Superior temporal gyrus (tissue), 1 donor: Measurements from ENCODE around the gene OR10AD1.

Source experiments
- DNase-seq: peaks from one replicate; pipeline ENCODE4 v3.0.0-alpha.2; 2016; ENCODE audit errors: extremely low spot score

The OR10AD1 gene

DNA sequence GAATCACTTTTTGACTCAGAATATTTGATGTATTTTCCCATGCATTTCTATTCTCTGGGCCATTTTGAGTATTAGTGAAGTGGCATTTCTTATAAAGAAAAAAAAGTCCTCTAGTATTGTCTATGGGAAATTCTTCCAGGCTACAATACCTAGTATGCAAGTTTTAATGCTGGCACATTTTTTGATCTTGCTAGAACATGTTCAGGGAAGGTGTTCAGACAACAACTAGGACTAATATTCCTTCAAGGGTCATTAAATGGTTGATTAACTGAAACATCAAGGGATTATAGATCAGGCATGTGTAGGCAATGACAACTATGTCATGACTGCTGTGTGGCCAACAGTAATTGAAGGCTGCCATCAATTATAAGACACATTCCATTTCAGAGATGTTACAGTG is 12.0 kb downstream of the OR10AD1 start:
- no peak for DNase-seq

DNA sequence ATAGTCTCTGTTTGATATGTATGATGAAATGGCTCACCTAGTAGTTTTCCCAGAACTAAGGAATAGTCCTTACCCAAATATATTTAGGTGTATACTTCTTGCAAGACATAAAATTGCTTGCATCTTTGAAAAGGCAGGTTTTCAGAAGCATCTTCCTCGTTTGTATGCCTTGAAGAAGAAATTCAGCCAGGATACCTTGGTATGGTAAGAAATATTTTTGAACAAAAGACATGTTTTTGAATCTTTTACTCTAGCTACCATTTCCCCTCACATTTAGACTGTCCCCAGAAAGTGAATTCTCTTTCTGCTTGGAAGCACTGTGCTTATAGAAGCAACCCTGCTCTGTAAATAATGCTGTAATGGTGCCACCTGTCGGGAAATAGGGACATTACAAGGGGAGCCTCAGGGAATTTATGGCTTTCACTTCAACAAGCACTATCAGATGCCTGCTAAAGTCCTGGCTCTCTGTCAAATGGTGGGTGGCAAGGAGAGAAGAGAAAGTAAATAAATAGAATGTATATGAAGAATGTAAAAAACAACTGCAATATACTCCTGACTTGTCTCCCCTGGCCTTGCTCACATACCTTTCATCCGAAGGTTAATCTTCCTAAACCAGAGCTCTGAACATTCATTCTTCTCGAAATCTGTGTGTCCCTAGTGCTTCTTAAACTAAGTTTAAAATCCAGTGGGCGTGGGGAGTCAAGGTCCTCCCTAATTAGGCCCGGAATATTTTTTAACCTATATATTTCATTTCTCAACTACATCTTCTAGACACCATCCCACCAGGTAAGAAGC is 13.6 kb downstream of the OR10AD1 start:
- DNase-seq = peak; percentile 94

DNA sequence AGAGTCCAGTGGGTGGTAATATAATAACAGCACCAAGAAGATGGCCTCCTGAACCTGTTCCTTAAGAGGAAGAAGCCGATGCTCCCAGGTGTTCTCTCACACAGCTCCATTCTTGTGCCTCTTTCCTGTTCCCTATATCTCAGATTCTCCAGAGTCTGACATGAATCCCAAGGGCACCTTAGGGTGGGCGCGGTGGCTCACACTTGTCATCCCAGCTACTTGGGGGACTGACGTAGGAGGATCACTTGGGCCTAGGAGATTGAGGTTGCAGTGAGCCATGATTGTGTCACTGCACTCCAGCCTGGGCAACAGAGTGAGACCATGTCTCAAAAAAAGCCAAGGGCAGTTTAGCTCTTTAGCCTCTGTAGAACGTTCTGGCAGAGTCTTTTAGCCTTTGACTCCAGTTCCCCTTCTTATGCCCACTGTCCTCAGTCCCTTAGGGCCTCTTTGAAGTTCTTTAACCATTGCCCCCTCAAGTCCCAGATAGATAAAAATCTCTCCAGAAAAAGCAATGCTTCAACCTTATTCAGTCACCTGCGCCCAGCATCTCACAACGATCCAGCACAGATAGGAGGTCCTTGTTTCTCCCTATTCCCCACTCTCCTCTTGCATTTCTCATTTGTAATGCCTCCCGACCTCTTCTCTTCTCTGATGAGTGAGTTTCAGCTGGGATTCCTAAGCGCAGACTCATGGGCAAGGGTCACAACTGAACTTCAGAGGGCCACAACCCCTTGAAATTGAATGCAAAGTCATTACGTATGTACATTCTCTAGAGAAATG is 15.0 kb downstream of the OR10AD1 start:
- no peak for DNase-seq

DNA sequence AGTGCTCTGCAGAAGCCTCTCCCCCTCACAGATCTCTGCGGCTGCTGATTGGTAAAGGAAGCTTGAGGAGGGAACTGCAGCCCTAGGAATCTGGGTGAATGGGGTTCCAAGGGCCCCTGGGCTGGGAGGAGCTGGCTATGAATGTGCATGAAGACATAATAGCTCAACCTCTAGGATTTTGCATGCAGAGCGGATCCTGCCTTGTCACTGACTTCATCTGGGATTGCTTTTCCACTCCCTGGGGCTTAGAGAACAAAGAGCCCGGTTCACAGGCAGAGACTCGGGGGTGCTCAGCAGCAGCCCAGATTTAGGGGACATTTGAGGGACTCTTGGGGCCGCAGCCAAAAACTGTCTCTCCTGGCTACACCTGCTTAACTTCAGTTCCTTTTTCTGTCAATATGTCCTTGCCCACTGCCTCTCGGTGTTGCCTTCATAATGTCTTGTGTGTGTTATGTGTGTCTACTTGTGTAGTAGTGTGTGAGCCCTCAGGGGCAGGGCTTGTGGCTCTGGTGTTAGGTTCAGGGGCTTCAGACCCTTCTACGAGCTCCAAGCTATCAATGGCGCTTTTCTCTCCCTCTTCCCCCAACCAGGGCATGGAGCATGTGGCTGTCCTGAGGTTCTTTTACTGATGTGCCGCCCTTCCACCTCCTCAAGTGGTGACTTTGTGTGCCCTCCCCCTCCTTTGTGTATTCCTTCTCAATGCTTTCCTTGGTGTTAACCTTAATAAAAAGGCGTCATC is 17.7 kb downstream of the OR10AD1 start:
- DNase-seq = no peak

DNA sequence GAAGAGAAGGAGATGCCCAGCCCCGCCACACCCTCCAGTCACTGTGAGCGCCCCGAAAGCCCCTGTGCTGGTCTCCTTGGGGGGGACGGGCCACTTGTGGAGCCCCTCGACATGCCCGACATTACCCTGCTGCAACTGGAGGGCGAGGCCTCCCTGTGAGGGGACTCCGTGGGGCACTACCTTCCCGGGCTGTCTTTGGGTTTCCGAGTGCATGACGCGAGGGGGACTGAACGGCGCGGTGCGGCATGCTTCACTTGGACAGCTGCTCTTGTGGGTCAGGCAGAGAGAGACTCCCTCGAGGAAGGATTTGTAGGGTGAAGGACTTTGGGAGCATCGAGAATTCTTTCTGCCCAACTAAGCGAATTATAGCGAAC is 18.6 kb downstream of the OR10AD1 start:
- no peak for DNase-seq

DNA sequence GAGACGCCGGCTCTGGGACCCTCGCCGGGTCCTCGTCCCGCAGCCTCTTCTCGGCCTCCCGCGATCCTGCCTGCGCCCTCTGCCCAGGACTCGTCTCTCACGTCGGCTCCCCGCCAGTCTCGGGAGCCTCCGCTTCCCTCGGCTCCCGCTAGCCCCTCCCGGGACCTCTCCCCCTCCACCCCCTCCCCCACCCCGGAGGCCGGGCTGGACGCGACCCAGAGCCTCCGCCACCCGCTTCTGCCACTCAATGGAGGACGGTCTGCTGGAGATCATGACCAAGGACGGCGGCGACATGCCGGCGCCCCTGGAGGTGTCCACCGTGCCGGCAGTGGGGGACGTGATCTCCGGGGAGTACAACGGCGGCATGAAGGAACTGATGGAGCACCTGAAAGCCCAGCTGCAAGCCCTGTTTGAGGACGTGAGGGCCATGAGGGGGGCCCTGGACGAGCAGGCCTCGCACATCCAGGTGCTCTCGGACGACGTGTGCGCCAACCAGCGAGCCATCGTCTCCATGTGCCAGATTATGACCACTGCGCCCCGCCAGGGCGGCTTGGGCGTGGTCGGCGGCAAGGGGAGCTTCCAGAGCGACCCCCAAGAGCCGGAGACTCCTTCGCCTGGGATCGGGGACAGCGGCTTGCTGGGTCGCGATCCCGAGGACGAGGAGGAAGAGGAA is 19.1 kb downstream of the OR10AD1 start:
- no peak for DNase-seq

DNA sequence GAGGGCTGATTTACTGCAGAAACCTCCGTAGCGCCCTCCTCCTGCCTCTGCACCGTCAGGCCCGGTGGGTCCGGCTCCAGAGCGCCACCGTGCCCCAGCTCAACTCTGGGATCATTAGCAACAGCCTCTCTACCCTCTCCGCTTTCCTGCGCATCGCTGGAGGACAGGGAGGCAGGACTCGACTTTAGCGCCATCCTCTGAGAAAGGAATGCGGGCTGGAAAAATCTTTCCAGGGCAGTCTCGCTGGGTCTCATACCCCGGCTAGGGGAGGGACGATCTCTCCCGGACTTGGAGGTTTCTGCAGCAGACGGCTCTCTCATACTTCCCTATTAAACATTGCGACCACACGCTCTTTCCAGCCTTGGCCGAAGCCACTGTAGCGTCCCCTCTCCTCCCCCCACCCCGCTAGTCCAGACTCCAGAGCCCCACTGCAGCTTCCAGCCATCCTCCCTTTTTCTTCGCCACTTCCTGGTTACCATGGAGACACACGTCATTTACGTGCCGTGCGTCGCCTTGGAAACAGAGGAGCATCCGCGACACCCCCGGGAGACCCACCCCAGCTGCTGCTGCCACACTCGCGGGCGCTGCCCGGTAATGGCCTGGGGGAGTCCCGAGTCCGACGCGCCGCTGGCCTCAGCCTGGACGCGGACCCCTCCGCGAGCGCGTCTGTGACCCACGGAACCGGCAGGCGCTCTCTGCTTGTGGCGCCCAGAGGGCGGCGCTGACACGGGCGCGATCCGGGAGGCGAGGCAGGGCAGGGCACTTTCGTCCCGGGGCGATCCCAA is 19.8 kb downstream of the OR10AD1 start, which contains the start of gene CCDC184:
CCDC184 (plus strand) TSS at position 554 of the 785 bp plus-strand sequence. CDS start 479 bp downstream, outside the sequence.
- peak; percentile 89 for DNase-seq

DNA sequence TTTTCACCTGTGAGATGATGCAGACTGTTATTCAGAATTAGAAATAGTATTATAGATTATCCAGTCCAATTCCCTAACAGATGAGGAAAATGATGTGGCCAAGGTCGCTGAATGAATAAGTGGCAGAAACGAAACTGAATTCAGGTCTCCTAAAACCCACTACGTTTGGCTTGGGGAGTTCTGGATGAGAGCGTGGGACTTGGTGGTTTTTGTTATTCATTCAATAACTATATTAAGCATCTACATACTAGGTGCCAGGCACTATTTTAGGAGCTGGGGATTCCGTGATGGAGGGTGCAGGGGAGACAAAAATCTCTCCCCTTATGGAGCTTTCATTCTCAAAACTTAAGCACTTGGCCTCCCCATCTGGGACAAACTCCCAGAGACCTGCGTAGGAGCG is 20.5 kb downstream of the OR10AD1 start:
- DNase-seq = no peak

DNA sequence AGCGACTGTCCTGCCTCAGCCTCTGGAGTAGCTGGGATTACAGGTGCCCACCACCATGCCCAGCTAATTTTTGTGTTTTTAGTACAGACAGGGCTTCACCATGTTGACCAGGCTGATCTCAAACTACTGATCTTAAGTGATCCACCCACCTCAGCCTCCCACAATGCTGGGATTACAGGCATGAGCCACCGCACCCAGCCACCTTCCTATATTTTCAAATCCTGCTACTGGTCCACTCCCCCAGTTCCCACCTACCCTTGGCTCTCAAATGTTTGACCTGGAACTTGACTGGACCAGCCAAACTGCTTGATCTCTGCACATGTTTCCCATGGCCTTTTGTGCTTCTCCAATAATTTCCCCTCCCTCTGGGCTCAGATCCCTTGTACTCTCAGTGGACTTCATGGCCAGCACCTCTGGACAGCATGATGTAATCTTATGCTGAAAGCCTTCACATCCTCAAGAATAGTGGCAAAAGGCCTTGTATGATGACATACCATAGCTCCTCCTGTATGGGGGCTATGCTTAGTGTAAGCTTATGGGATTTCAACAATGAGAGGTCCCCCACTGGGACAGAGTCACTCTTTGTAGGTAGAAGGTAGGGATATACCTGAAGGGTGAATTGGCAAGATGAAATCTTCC is 22.1 kb downstream of the OR10AD1 start:
- DNase-seq = no peak

DNA sequence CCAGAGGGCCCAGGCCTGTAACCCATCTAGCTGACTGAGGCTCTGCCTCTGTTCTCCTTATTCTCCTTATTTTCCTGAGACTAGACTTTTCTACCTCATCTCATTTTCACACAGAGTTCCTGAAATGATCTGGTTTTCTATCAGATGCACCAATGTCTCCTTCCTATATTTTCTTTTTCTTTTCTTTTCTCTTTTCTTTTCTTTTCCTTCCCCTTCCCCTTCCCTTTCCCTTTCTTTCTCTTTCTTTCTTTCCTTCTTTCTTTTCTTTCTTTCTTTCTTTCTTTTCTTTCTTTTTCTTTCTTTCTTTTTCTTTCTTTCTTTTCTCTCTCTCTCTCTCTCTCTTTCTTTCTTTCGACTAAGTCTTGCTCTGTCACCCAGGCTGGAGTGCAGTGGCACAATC is 22.7 kb downstream of the OR10AD1 start:
- no peak for DNase-seq

DNA sequence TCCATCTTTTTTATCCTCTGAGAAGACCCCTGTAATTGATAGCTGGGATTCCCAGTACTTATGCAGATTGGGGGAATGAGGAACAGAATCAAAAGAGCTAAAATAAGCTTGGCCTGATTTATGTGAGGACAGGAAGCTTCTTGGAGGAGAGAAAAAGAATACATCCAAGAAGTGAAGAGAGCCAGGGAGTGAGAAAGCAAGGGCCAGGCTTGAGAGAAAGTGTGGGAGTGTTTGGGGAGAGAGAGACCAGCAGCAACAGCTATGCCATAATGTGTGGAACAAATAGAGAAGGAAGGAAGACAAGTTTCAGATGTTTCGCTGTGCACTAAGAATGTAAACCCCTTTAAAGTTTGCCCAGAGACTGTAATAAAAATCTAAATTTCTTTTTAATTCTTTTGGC is 23.6 kb downstream of the OR10AD1 start:
- DNase-seq = no peak

DNA sequence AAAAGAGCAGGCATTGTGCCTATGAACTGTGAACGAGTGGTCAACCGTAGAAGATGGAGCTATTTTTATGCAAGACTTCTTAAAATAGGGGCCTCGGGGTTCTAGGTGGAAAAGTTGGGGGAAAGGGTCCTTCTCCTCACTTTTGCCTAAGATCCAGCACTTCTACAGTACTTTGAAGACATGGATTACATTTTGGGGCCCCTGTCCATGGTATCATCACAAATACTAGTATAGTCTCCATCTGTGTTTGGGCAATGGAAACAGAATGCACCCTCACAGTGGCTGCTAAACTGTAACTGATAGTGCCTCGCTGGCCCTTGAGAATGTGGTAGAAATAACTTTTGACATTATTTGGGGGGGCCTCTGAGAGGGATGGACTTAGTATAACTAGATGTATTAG is 25.1 kb downstream of the OR10AD1 start:
- DNase-seq = no peak

DNA sequence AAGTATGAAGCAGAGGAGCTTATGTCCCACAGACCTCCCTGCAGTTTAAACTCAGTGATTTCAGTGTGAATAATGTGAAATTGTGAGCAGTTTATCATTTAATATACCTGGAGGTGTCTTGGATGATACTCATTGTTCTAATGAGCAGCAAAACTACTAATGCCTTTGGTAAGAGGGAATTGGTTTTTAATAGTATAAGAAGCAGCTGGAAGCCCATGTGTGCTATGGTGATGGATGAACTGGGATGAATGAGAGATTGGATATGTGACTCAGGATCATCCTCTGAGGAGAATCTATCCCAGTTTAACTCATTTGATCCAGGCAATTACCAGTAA is 26.7 kb downstream of the OR10AD1 start:
- DNase-seq = no peak

DNA sequence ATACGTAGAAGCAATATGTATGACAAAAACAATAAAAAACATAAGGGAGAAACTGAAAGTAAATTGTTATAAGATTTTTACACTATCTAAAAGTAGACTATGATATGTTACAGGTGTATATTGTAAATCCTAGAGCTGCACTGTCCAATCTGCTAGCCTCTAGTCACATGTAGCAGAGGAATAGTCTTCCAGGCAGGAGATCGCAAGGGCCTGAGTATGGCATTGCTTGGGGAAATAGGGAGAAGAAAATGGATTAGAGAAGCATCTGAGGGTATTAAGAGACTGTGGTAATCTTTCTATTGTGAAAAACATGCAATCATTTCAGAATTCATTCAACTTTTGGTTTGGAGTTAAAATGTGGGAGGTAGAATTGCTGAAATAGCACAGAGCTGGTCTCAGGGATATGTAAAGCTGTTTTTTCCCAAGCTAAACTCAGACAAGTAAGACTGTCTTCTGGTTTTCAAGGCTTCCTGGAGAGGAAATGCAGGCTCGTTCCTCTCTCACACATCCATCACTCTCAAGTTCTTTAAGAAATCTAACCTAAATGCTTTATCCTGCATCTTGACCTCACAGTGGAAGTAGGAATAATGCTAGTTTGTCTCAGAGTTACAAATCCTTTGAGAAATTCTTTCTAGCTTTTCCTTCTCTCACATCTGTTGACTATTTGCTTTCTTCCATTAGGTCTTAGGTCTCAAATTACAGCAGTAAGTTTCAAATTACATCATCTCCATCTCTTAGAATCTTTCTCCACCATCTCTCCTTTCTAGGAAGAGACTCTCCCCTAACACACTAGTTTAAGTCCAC is 27.3 kb downstream of the OR10AD1 start:
- DNase-seq = no peak

DNA sequence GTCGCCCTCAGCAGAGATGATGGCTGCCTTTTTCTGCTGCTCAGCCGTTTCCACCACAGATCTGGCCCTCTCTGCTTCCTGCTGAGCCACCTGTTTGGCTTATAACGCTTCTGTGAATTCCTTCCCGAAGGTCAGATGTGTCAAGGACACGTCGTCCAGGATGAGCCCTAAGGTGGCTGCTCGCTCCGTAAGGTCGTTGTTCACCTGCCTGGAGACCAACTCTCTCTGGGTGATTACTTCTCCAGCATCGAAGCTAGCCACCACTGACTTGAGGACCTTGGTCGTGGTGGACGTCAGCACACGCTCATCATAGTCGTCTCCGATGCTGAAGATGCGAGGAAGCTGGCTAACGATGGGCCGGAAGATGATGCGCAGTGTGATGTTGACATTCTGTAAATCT is 34.1 kb downstream of the OR10AD1 start:
- no peak for DNase-seq

DNA sequence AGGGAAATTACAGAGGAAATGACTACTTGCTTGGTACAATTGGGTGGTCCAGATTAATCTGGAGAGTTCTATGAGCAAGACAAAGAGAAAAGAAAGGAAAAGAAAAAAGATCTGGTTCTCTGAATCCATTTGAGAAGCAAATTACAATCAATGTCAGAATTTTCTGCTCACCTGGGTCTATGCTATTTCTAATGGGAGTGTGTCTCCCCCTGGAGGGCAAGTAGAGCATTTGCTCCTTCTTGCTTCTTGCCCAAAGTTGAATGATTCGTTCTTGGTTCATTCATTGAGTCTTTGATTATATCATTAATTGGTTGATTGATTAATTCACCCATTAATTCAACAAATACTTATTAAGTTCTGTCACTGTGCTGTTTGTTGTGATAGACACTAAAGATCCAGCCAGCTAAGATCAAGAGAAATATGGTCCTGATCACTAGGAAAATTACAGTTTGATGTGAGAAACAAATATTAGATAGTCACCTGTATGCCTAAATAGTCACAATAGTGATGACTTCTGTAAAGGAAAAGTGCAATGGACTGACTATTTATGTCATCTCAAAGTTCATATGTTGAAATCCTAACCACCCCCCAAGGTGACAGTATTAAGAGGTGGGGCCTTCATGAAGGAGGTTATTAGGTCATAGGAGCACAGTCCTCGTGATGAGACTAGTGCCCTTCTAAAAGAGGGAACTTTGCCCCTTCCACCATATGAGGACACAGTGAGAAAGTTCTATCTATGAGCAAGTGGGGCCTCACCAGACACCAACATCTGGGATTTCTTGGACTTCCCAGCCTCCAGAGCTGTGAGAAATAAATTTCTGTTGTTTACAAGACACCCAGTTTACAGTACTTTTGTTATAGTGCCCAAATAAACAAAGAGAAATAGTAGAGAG is 37.8 kb downstream of the OR10AD1 start:
- peak; percentile 75 for DNase-seq

DNA sequence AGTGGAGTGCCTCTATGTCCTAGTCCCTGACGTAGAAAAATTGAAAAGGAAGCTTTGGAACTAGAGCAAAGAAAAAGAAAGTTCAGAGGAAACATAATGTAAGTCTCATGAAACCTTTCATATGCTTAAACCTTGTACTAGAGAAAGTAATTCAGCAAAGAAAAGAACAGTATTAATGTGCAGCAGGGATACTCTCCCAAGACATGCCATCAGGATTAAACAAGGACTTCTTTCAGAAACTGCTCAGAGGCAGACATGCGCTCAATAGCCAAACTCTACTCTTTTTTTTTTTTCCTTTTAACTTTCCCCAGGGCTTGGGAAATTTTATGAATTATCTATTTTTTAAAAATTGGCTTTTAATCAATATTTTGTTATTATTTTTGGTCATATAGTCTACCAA is 38.6 kb downstream of the OR10AD1 start:
- no peak for DNase-seq

DNA sequence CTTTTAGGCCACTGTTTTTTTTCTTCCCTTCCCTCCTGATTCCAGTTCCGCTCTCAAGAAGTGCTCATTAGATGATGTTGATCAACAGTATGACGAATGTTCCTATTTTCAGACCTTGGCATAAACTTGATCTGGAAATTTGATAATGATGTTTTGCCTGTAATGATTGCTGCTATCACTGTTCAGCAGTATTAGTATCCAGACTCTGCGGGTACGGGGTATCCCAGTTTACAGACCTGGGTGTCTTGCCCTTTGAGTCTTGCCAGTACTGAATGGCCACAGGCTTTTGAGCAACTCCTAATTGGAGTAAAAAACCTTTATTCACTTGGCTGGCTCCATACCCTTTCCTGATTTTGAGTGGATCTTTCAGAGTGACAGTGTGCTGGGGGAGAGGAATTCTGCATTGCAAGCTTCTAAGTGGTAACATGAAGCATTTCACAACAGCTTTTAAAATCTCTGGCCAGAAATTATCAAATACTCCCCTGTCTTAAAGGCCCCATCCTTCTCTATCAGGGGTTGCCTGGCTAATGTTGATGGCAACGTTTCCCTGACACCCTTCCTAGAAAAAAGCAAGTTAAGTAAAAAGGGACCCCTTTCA is 39.8 kb downstream of the OR10AD1 start:
- no peak for DNase-seq
